Smooth muscle cell (in vitro differentiated cells): ENCODE results near the gene NKAIN2. TPM values are rescaled to one million over a fixed set of nuclear protein-coding genes. Genes with fewer than 3 reads are reported as not detected.

Source experiments
- DNase-seq: peaks from one replicate; lab custom pipeline; 2025; ENCODE audit not compliant: unreplicated experiment; lab: John Stamatoyannopoulos, UW
- H2AFZ ChIP-seq: fragments of 200-600 bp; sonication (generic); 2 replicates; pipeline ENCODE4 v1.6.0; 2016; ENCODE audit warnings: antibody characterized with exemption, low read depth, mild to moderate bottlenecking
- H3F3A ChIP-seq: fragments of 200-600 bp; sonication (generic); 2 replicates; pipeline ENCODE4 v1.6.0; 2017; ENCODE audit warnings: antibody characterized with exemption, low read depth
- H3K27ac ChIP-seq: fragments of 200-600 bp; sonication (generic); 2 replicates; pipeline ENCODE4 v1.5.1; 2016; ENCODE audit warnings: low read depth, mild to moderate bottlenecking
- H3K27me3 ChIP-seq: fragments of 200-600 bp; sonication (generic); 2 replicates; pipeline ENCODE4 v1.6.1; 2016; ENCODE audit warnings: low read depth, mild to moderate bottlenecking
- H3K36me3 ChIP-seq: fragments of 200-600 bp; sonication (generic); 2 replicates; pipeline ENCODE4 v1.5.1; 2016; ENCODE audit warnings: low read depth
- H3K4me1 ChIP-seq: fragments of 200-600 bp; sonication (generic); 2 replicates; pipeline ENCODE4 v1.5.1; 2016; ENCODE audit warnings: low read depth
- H3K4me2 ChIP-seq: fragments of 200-600 bp; sonication (generic); 2 replicates; pipeline ENCODE4 v1.6.0; 2016; ENCODE audit warnings: mild to moderate bottlenecking
- H3K4me3 ChIP-seq: fragments of 200-600 bp; sonication (generic); 2 replicates; pipeline ENCODE4 v1.5.1; 2016; ENCODE audit warnings: mild to moderate bottlenecking
- H3K79me2 ChIP-seq: fragments of 200-600 bp; sonication (generic); 2 replicates; pipeline ENCODE4 v1.6.0; 2016; ENCODE audit warnings: low read depth, mild to moderate bottlenecking
- H3K9ac ChIP-seq: fragments of 200-600 bp; sonication (generic); 2 replicates; pipeline ENCODE4 v1.6.0; 2016; ENCODE audit warnings: low read depth
- H3K9me3 ChIP-seq: fragments of 200-600 bp; sonication (generic); replicated peaks from 2 replicates; pipeline ENCODE4 v1.5.1; 2016; ENCODE audit warnings: low read depth
- H4K20me1 ChIP-seq: fragments of 200-600 bp; sonication (generic); 2 replicates; pipeline ENCODE4 v1.6.0; 2016; ENCODE audit warnings: low read depth
- CTCF ChIP-seq: fragments of 200-600 bp; sonication (generic); IDR thresholded peaks from 2 replicates; pipeline ENCODE4 v1.5.1; 2017; ENCODE audit warnings: borderline replicate concordance, mild to moderate bottlenecking, antibody characterized with exemption; ENCODE audit not compliant: insufficient read depth, poor library complexity, severe bottlenecking
- WGBS: methylation state at CpG from one replicate; pipeline ENCODE4 v1.1.7; 2016; ENCODE audit warnings: low lambda C conversion rate; 5-methylcytosine and 5-hydroxymethylcytosine counted together
- polyA plus RNA-seq: library from polyadenylated mRNA; unstranded; fragments of >200 nt; fragmentation: Nextera tagmentation; extraction: Ambion mirVana; gene quantifications from 2 replicates; pipeline ENCODE4 v1.2.1, GENCODE V29; 2016
- total RNA-seq: library from RNA; depleted of rRNA; stranded (reverse); fragments of >200 nt; gene quantifications from 2 replicates; pipeline ENCODE4 v1.2.3, GENCODE V29; 2014

The NKAIN2 gene
- total and polyA plus RNA-seq, 2 experiments from 2014 or later, result 0.09 TPM; not detected in 1

- Histone ChIP-seq H2AFZ (no peak overlapping the region), H3K9me3 (no peaks in the 10 kb centered on the region), H3K4me3 (no peak overlapping the region), H3K27ac (no peak overlapping the region), H3K4me2 (no peak overlapping the region), H3K4me1 (no peaks in the 10 kb centered on the region), H4K20me1 (no peaks in the 10 kb centered on the region), H3K9ac (no peak overlapping the region), H3F3A (no peaks in the 10 kb centered on the region), H3K27me3 (peaks cover 3% of the 10 kb centered on the region), H3K79me2 (no peaks in the 10 kb centered on the region), H3K36me3 (no peaks in the 10 kb centered on the region)
- DNase-seq, result no peak
- TF ChIP-seq CTCF, result no peak
- WGBS, result 67% methylated on average over 2 of the region's 2 CpGs
Measured at GRCh38 chr6:124748778-124749177, 945.1 kb downstream of the NKAIN2 start.

GRCh38 chr6:124753001-124753400 is 949.3 kb downstream of the NKAIN2 start:
- H3F3A ChIP-seq, result no peaks in the 10 kb centered on the region
- H3K27ac ChIP-seq, result no peak overlapping the region
- no peak for DNase-seq
- no peaks in the 10 kb centered on the region for H3K36me3 ChIP-seq
- no peak overlapping the region for H3K9ac ChIP-seq
- H3K27me3 ChIP-seq, result no peaks in the 10 kb centered on the region
- no peaks in the 10 kb centered on the region for H3K79me2 ChIP-seq
- TF ChIP-seq CTCF, result no peak
- no peak overlapping the region for H2AFZ ChIP-seq
- no peaks in the 10 kb centered on the region for H3K4me1 ChIP-seq
- 94% methylated on average over 1 of the region's 1 CpG for WGBS
- H3K4me3 ChIP-seq, result no peak overlapping the region
- no peaks in the 10 kb centered on the region for H3K9me3 ChIP-seq
- H3K4me2 ChIP-seq, result no peak overlapping the region
- H4K20me1 ChIP-seq, result no peaks in the 10 kb centered on the region

- no peaks in the 10 kb centered on the region for H3K27me3 ChIP-seq
- H3K4me1 ChIP-seq, result no peaks in the 10 kb centered on the region
- no peak overlapping the region for H3K4me3 ChIP-seq
- no peak for DNase-seq
- H4K20me1 ChIP-seq, result no peaks in the 10 kb centered on the region
- H2AFZ ChIP-seq, result no peak overlapping the region
- no peaks in the 10 kb centered on the region for H3K36me3 ChIP-seq
- H3F3A ChIP-seq, result no peaks in the 10 kb centered on the region
- no peaks in the 10 kb centered on the region for H3K9me3 ChIP-seq
- TF ChIP-seq CTCF, result no peak
- H3K79me2 ChIP-seq, result no peaks in the 10 kb centered on the region
- 90% methylated on average over 4 of the region's 4 CpGs for WGBS
- no peak overlapping the region for H3K27ac ChIP-seq
- no peak overlapping the region for H3K9ac ChIP-seq
- H3K4me2 ChIP-seq, result no peak overlapping the region
Measured at GRCh38 chr6:124753562-124754105, 950.0 kb downstream of the NKAIN2 start.

- Histone ChIP-seq H3K4me2 (no peak overlapping the region), H3K9ac (no peak overlapping the region), H3K27me3 (no peaks in the 10 kb centered on the region), H3K79me2 (no peaks in the 10 kb centered on the region), H2AFZ (no peak overlapping the region), H3K4me1 (no peaks in the 10 kb centered on the region), H3K36me3 (no peaks in the 10 kb centered on the region), H3K4me3 (no peak overlapping the region), H3K9me3 (no peaks in the 10 kb centered on the region), H3K27ac (no peak overlapping the region), H3F3A (no peaks in the 10 kb centered on the region), H4K20me1 (no peaks in the 10 kb centered on the region)
- 98% methylated on average over 2 of the region's 2 CpGs for WGBS
- no peak for TF ChIP-seq CTCF
- no peak for DNase-seq
Measured at GRCh38 chr6:124755321-124755720, 951.7 kb downstream of the NKAIN2 start.
